IMR-90 (cell line): ENCODE data around the gene CLDN6.

Source experiments
- CHD1 ChIP-seq: IDR thresholded peaks from 2 replicates; pipeline ENCODE4 v1.6.1; 2012; ENCODE audit warnings: low read depth, low read length, improper control_type of control experiment
- MAZ ChIP-seq: IDR thresholded peaks from 2 replicates; pipeline ENCODE4 v1.6.1; 2012; ENCODE audit warnings: low read depth, mild to moderate bottlenecking, low read length, improper control_type of control experiment, moderate library complexity, borderline replicate concordance
- MXI1 ChIP-seq: IDR thresholded peaks from 2 replicates; pipeline ENCODE4 v1.6.1; 2012; ENCODE audit warnings: low read depth, mild to moderate bottlenecking, low read length, moderate library complexity, borderline replicate concordance
- NFE2L2 ChIP-seq: fragments of 150-350 bp; IDR thresholded peaks from 2 replicates; pipeline ENCODE4 v1.6.1; 2016; ENCODE audit warnings: low read depth, mild to moderate bottlenecking, low read length
- POLR2A ChIP-seq: IDR thresholded peaks from 2 replicates; pipeline ENCODE4 v1.6.1; 2012; ENCODE audit warnings: mild to moderate bottlenecking, low read depth, low read length
- RAD21 ChIP-seq: IDR thresholded peaks from 2 replicates; pipeline ENCODE4 v1.6.1; 2012; ENCODE audit warnings: low read length, improper control_type of control experiment
- TF ChIP-seq, protein P1 (sequence below): conservative IDR thresholded peaks from 2 replicates; pipeline ENCODE4 v1.5.1; 2012; ENCODE audit warnings: mild to moderate bottlenecking, low read depth, low read length, improper control_type of control experiment

- TF ChIP-seq, protein P1, sequence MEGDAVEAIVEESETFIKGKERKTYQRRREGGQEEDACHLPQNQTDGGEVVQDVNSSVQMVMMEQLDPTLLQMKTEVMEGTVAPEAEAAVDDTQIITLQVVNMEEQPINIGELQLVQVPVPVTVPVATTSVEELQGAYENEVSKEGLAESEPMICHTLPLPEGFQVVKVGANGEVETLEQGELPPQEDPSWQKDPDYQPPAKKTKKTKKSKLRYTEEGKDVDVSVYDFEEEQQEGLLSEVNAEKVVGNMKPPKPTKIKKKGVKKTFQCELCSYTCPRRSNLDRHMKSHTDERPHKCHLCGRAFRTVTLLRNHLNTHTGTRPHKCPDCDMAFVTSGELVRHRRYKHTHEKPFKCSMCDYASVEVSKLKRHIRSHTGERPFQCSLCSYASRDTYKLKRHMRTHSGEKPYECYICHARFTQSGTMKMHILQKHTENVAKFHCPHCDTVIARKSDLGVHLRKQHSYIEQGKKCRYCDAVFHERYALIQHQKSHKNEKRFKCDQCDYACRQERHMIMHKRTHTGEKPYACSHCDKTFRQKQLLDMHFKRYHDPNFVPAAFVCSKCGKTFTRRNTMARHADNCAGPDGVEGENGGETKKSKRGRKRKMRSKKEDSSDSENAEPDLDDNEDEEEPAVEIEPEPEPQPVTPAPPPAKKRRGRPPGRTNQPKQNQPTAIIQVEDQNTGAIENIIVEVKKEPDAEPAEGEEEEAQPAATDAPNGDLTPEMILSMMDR: peak; percentile 61
- TF ChIP-seq RAD21 (peak; percentile 26; the same call in 1 of the 2 replicates), POLR2A (peak; percentile 19; the same call in 1 of the 2 replicates), CHD1 (no peak), MXI1 (no peak), NFE2L2 (no peak), MAZ (no peak)
Measured at GRCh38 chr16:3027983-3028715, 10.2 kb upstream of the CLDN6 start.
